HG03139 (cell line): ENCODE measurements around the gene FAM163B.

Experiments
- ATAC-seq: cut with Tn5 transposase; IDR thresholded peaks from one replicate; pipeline ENCODE4 v1.9.1; 2021; ENCODE audit not compliant: unreplicated experiment

Gene FAM163B

GRCh38 chr9:133609311-133610098 is at the start of gene FAM163B:
Gene FAM163B (minus strand): TSS chr9:133609389. CDS start chr9:133580223, 29,166 bp downstream.
- no peak for ATAC-seq

- no peak for ATAC-seq
Observed at GRCh38 chr9:133657120-133657661, 48.0 kb upstream of the FAM163B start.

GRCh38 chr9:133656211-133657119 is 47.3 kb upstream of the FAM163B start:
- ATAC-seq: no peak

- ATAC-seq: no peak
Observed at GRCh38 chr9:133655701-133656100, 46.5 kb upstream of the FAM163B start.

- ATAC-seq: no peak
Observed at GRCh38 chr9:133654736-133655657, 45.8 kb upstream of the FAM163B start.

GRCh38 chr9:133653638-133654037 is 44.4 kb upstream of the FAM163B start:
- ATAC-seq: no peak

GRCh38 chr9:133650026-133650425 is 40.8 kb upstream of the FAM163B start:
- ATAC-seq: no peak

- no peak for ATAC-seq
Observed at GRCh38 chr9:133649194-133649593, 40.0 kb upstream of the FAM163B start.

- no peak for ATAC-seq
Observed at GRCh38 chr9:133647765-133648469, 38.7 kb upstream of the FAM163B start.

- ATAC-seq: no peak
Observed at GRCh38 chr9:133647148-133647547, 38.0 kb upstream of the FAM163B start.

- ATAC-seq: no peak
Observed at GRCh38 chr9:133645021-133645765, 36.0 kb upstream of the FAM163B start.

- no peak for ATAC-seq
Observed at GRCh38 chr9:133643978-133644760, 35.0 kb upstream of the FAM163B start.

- no peak for ATAC-seq
Observed at GRCh38 chr9:133643362-133643755, 34.2 kb upstream of the FAM163B start.

- no peak for ATAC-seq
Observed at GRCh38 chr9:133642708-133643361, 33.6 kb upstream of the FAM163B start.

- ATAC-seq: no peak
Observed at GRCh38 chr9:133641861-133642595, 32.8 kb upstream of the FAM163B start.

- no peak for ATAC-seq
Observed at GRCh38 chr9:133641396-133641655, 32.1 kb upstream of the FAM163B start.

GRCh38 chr9:133640580-133641395 is 31.6 kb upstream of the FAM163B start:
- ATAC-seq: no peak
